BLaER1 (cell line): ENCODE data around the gene ERN1.
"Not testable (repeated sequence)": the region's sequence is repeated elsewhere in the genome, so short reads cannot be mapped to it uniquely, and the experiment has no call there.

Source experiments
- H3K27ac ChIP-seq: shearing (Covaris generic); formaldehyde crosslinking; 2 replicates; pipeline ENCODE4 v1.8.1; 2022
- H3K27me3 ChIP-seq: shearing (Covaris generic); formaldehyde crosslinking; 2 replicates; pipeline ENCODE4 v1.8.1; 2022
- H3K36me3 ChIP-seq: shearing (Covaris generic); formaldehyde crosslinking; 2 replicates; pipeline ENCODE4 v1.8.1; 2022
- H3K4me1 ChIP-seq: shearing (Covaris generic); formaldehyde crosslinking; 2 replicates; pipeline ENCODE4 v1.8.1; 2022
- H3K4me2 ChIP-seq: shearing (Covaris generic); formaldehyde crosslinking; 2 replicates; pipeline ENCODE4 v1.8.1; 2022
- H3K4me3 ChIP-seq: shearing (Covaris generic); formaldehyde crosslinking; 2 replicates; pipeline ENCODE4 v1.8.1; 2022
- H3K9ac ChIP-seq: shearing (Covaris generic); formaldehyde crosslinking; 2 replicates; pipeline ENCODE4 v1.8.1; 2022
- H3K9me3 ChIP-seq: shearing (Covaris generic); formaldehyde crosslinking; 2 replicates; pipeline ENCODE4 v1.8.1; 2022
- H4K20me1 ChIP-seq: shearing (Covaris generic); formaldehyde crosslinking; 2 replicates; pipeline ENCODE4 v1.8.1; 2022
- Cebpa-rat ChIP-seq: shearing (Covaris generic); IDR thresholded peaks from 2 replicates; pipeline ENCODE4 v1.8.1; 2022

ERN1 gene

DNA sequence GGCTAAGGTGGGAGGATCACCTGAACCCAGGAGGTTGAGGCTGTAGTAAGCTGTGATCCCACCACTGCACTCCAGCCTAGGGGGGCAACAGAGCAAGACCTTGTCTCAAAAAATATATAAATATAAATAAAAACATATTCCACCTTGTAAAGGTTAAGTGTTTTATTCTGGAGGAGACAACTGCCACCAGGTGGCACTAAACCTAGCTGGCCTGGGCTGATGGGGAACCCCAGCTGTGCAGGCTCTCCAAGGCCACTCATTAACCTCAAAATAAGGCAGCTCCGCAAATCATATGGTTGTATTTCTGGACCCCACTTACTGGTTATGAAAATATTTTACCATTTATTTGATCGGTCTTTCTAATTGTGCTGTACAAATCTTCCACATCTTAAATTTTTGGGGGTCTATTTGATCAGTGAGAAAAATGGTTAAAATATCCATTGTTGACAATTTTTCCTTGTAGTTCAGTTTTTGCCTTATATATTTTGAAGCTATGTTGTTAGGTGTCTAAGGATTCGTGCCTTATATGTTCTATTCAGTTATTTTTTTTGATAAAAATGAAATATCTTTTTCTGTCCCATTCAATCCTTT lies 101.0 kb downstream of the ERN1 start:
- Histone ChIP-seq H3K36me3 (no peaks in the 10 kb centered on the region), H3K4me2 (no peak overlapping the region), H3K9ac (no peak overlapping the region), H3K27me3 (no peaks in the 10 kb centered on the region), H3K4me1 (peaks cover 33% of the 10 kb centered on the region), H4K20me1 (no peaks in the 10 kb centered on the region), H3K27ac (no peak overlapping the region), H3K4me3 (no peak overlapping the region), H3K9me3 (no peaks in the 10 kb centered on the region)
- TF ChIP-seq Cebpa-rat = no peak

DNA sequence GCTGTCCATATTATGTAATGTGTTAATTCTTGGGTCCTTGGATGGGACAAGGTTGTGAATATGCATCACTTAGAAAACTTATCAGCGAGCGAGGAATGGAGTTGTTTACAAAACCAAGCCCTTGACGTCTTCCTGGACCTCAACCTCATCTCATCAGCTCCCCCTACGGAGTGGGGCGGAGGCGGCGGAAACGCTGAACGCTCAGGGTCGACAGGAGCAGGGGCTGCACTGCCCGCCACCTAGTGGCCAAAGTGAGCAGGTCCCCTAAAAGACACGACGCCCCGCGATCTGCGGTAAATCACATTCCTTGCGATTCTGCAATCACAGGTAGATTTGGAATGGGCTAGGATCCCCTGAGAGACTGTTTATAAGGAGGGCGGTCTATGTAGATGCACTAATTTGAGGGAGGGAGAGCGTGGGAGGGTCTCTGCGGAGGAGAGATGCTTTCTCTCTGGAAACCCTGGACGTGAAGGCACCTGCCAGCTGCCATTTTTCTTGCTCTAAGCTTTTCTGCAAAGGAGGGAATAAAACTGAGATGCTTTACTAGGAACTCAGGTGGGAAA lies 104.1 kb downstream of the ERN1 start:
- H3K4me1 ChIP-seq = peaks cover 64% of the 10 kb centered on the region
- H3K9me3 ChIP-seq = no peaks in the 10 kb centered on the region
- TF ChIP-seq Cebpa-rat = no peak
- no peak overlapping the region for H3K4me3 ChIP-seq
- H3K36me3 ChIP-seq = no peaks in the 10 kb centered on the region
- H3K9ac ChIP-seq = no peak overlapping the region
- H3K4me2 ChIP-seq = peak overlapping the region; percentile 76
- H4K20me1 ChIP-seq = no peaks in the 10 kb centered on the region
- H3K27me3 ChIP-seq = no peaks in the 10 kb centered on the region
- peak overlapping the region; percentile 99 for H3K27ac ChIP-seq

DNA sequence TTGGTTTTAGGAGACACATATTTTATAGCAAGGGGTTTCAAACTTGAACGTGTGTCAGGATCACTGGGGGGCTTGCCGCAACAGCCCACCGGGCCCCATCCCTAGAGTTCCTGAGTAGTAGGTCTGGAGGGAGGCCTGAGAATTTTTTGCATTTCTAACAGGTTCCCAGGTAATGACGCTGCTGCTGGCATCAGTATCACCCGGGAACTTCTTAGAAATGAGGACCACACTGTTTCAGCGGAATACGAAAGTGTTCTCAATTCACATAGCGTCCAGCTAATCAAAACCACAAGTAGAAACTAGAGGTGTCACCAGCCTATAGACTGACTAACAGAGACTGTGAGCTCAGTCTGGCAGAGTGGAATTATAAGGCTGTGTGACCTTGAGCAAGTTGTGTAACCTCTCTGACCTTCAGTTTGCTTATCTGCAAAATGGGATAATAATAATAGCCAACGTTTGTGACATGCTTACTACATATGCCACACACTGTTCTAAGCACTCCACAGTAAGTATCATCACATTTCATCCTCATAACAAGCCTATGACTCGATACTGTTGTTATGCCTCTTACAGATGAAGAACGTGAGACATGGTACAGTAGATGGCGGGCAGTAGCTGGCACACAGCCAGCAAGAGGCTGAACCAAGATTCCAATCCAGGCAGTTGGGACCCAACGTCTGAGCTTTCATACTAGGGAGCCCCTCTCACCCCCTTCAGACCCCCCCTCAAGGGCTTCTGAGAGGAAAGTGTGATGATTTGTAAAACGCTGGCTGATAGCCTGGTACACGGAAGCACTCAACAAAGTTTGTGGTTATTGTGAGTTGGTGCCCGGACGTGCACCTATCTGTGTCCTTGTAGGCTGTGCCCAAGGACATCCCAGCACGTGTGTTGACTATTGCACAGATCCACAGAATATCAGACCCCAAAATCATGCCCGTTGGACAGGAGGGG lies 104.9 kb downstream of the ERN1 start:
- Histone ChIP-seq H3K9ac (no peak overlapping the region), H3K4me1 (peaks cover 64% of the 10 kb centered on the region), H3K4me3 (no peak overlapping the region), H3K9me3 (no peaks in the 10 kb centered on the region), H3K4me2 (peak overlapping the region; percentile 76), H4K20me1 (no peaks in the 10 kb centered on the region), H3K27ac (peak overlapping the region; percentile 99), H3K36me3 (no peaks in the 10 kb centered on the region), H3K27me3 (no peaks in the 10 kb centered on the region)
- no peak for TF ChIP-seq Cebpa-rat

DNA sequence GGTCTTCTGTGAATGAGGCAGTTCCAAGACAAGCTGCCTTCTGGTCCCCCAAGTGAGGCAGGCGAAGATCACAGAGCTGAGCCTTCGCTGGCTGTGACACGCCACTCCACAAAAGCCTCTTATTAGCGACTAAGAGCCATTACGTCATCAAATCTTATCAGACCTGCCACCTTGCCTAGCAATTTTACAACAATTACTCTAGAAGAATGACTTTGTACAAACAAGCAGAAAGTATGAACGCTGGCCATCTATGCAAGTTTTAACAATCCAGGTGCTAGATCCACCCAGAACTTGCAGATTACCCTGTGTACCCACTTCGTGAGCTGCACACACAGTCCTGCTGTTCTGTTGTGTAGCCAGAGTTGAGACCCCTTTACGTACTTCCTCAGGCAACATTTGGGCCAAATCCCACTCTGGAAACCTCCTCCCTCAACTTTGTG lies 105.7 kb downstream of the ERN1 start:
- H3K9ac ChIP-seq = no peak overlapping the region
- H3K4me1 ChIP-seq = peaks cover 67% of the 10 kb centered on the region
- TF ChIP-seq Cebpa-rat = no peak
- no peaks in the 10 kb centered on the region for H4K20me1 ChIP-seq
- no peaks in the 10 kb centered on the region for H3K9me3 ChIP-seq
- H3K27me3 ChIP-seq = no peaks in the 10 kb centered on the region
- H3K4me2 ChIP-seq = peak overlapping the region; percentile 76
- H3K36me3 ChIP-seq = no peaks in the 10 kb centered on the region
- H3K4me3 ChIP-seq = no peak overlapping the region
- peak overlapping the region; percentile 99 for H3K27ac ChIP-seq

DNA sequence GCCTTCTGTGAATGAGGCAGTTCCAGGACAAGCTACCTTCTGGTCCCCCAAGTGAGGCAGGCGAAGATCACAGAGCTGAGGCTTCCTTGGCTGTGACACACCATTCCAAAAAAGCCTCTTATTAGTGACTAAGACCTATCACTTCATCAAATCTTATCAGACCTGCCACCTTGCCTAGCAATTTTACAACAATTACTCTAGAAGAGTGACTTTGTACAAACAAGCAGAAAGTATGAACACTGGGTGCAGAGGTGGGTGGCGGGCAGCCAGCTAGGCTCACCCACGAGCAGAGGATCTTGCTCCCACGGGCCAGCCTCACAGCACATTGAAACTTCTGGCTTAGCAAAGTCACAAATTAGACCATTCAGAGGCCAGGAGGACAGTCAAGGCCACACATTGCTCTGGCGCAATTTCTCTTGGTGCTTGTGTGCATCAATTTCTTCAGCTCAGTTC lies 107.3 kb downstream of the ERN1 start:
- peak overlapping the region; percentile 96; the same call in 1 of the 2 replicates for H3K9ac ChIP-seq
- H3K27ac ChIP-seq = peak overlapping the region; percentile 99
- no peak for TF ChIP-seq Cebpa-rat
- no peak overlapping the region for H3K4me3 ChIP-seq
- H3K4me2 ChIP-seq = peak overlapping the region; percentile 76
- H4K20me1 ChIP-seq = no peaks in the 10 kb centered on the region
- H3K27me3 ChIP-seq = no peaks in the 10 kb centered on the region
- H3K9me3 ChIP-seq = no peaks in the 10 kb centered on the region
- peaks cover 83% of the 10 kb centered on the region for H3K4me1 ChIP-seq
- H3K36me3 ChIP-seq = no peaks in the 10 kb centered on the region

DNA sequence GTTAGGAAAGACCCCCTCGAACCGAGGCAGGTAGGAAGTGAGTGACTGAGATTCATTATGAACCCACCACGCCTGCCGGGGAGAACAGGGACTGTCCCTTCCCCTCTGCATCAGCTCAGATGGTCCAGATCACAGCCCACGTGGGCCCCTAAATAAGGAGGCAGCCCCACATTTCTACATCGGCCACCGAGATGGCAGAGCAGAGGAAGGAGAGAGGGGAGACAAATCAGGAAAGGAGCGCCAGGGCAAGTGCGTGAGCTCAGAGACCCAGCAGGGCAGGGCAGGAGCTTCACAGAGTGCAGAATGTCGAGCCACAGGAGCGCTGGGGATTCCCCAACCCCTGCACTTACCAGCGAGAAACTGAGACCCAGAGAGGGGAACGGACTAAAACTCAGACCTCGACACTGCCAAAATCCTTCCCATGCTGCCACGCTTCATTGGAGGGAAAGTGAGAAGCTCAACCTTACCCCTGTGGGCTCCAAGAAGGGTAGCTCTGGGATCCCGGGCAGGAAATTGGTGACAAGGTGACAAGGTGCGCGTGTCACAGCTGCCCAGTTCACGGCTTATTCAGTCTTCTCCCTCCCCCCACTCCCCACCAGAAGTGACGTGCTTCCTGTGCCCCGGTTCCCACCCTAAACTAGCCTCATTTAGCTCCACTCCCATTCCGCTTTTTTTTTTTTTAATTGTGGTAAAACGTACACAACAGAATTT lies 109.7 kb downstream of the ERN1 start, which contains the start of gene ICAM2:
Gene ICAM2 (minus strand): TSS at position 578 of the 711 bp plus-strand sequence. CDS start 13,942 bp downstream, outside the sequence.
- no peak for TF ChIP-seq Cebpa-rat
- peaks cover 77% of the 10 kb centered on the region for H3K4me1 ChIP-seq
- H3K9ac ChIP-seq = peak within 1 kb of the TSS; percentile 96
- H4K20me1 ChIP-seq = no peaks in the 10 kb centered on the region
- H3K4me2 ChIP-seq = peak within 1 kb of the TSS; percentile 76
- no peaks in the 10 kb centered on the region for H3K9me3 ChIP-seq
- H3K4me3 ChIP-seq = peak within 1 kb of the TSS; percentile 75
- H3K36me3 ChIP-seq = no peaks in the 10 kb centered on the region
- peak within 1 kb of the TSS; percentile 99 for H3K27ac ChIP-seq
- H3K27me3 ChIP-seq = no peaks in the 10 kb centered on the region

DNA sequence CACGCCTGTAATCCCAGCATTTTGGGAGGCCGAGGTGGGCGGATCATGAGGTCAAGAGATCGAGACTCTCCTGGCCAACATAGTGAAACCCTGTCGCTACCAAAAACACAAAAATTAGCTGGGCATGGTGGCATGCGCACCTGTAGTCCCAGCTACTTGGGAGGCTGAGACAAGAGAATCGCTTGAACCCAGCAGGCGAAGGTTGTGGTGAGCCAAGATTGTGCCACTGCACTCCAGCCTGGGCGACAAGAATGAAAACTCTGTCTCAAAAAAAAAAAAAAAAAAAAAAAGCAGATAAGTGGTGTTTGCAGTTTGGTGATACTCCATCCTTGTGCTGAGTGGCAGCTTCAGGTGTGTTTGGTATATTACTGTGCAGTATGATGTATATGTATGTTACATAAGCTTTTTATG lies 110.4 kb downstream of the ERN1 start:
- Histone ChIP-seq H3K4me3 (peak overlapping the region; percentile 75), H3K27ac (peak overlapping the region; percentile 99), H3K4me2 (peak overlapping the region; percentile 76), H3K9ac (peak overlapping the region; percentile 96), H3K4me1 (peaks cover 77% of the 10 kb centered on the region)
- not testable (repeated sequence) for H4K20me1 ChIP-seq, H3K27me3 ChIP-seq, H3K9me3 ChIP-seq, H3K36me3 ChIP-seq

DNA sequence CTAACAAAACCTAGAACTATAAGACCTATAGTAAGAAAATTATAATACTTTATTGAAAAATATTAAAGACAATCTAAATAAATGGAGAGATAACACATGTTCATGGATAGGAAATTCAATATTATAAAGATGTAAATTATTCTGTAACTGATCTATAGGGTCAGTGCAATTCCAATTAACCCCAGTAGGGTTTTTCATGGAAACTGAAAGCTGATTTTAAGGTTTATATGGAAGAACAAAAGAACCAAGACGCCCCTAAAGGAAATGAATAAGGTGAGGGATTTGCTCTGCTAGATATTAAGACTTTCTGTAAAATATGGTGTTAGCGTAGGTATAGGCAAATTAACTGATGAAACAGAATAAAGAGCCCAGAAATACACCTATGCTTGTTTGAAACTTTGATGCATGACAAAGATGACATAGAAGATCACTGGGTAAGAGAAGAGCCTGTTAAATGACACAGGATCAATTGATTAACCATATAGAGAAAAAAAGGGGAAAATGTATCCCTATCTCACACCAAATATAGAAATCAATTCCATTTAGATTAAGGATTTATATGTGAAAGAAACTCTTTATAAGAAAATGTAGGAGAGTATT lies 112.5 kb downstream of the ERN1 start:
- peak overlapping the region; percentile 76 for H3K4me2 ChIP-seq
- H3K4me1 ChIP-seq = peaks cover 72% of the 10 kb centered on the region
- H3K4me3 ChIP-seq = peak overlapping the region; percentile 75
- H3K9me3 ChIP-seq = peaks cover 5% of the 10 kb centered on the region; the same call in 1 of the 2 replicates
- peak overlapping the region; percentile 96 for H3K9ac ChIP-seq
- no peak for TF ChIP-seq Cebpa-rat
- H4K20me1 ChIP-seq = peaks cover 9% of the 10 kb centered on the region; the same call in 1 of the 2 replicates
- peaks cover 9% of the 10 kb centered on the region for H3K36me3 ChIP-seq
- H3K27ac ChIP-seq = peak overlapping the region; percentile 99
- no peaks in the 10 kb centered on the region for H3K27me3 ChIP-seq

DNA sequence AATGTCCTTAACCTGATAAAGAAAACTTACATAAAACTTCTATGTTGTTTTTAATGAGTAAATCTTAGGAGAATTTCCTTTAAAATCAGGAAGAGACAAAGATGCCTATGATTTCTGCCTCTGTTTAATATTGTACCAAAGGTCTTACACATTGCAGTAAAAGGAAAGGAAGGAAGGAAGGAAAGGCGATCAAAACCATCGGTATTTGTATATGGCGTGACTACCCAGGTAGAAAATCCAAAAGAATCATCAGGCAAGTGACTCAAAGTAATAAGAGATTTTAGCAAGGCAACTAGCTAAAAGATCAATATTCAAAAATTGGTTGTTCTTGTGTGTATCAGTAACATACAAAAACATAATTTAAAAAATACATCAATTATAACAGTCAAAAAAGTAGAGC lies 113.0 kb downstream of the ERN1 start:
- peak overlapping the region; percentile 80 for H3K9ac ChIP-seq
- peak overlapping the region; percentile 76 for H3K4me2 ChIP-seq

More for the DNA sequence above, 113.0 kb downstream of the ERN1 start:
- H4K20me1 ChIP-seq = peaks cover 14% of the 10 kb centered on the region; the same call in 1 of the 2 replicates
- H3K4me3 ChIP-seq = peak overlapping the region; percentile 75
- peaks cover 14% of the 10 kb centered on the region for H3K36me3 ChIP-seq
- H3K27ac ChIP-seq = peak overlapping the region; percentile 99
- peaks cover 5% of the 10 kb centered on the region; the same call in 1 of the 2 replicates for H3K9me3 ChIP-seq
- peaks cover 68% of the 10 kb centered on the region for H3K4me1 ChIP-seq
- no peaks in the 10 kb centered on the region for H3K27me3 ChIP-seq
- no peak for TF ChIP-seq Cebpa-rat
